H1 (cell line): ENCODE data around the gene KCNE4. TPM values are rescaled to one million over a fixed set of nuclear protein-coding genes. Genes with fewer than 3 reads are reported as not detected.

Source experiments
- CHD7 ChIP-seq: fragments of 300-600 bp; sonication (generic); IDR thresholded peaks from 2 replicates; pipeline ENCODE4 v1.7.1; 2012; ENCODE audit warnings: low read length, moderate library complexity, mild to moderate bottlenecking, inconsistent platforms; ENCODE audit not compliant: insufficient replicate concordance
- RXRA ChIP-seq: IDR thresholded peaks from 2 replicates; pipeline ENCODE4 v1.6.1; 2011; ENCODE audit warnings: low read depth, mild to moderate bottlenecking, low read length, moderate library complexity; ENCODE audit not compliant: insufficient read depth
- polyA plus RNA-seq, 7 experiments: library from polyadenylated mRNA; depleted of rRNA in 3 of 7; stranded (reverse) in 5 of 7; unstranded in 2 of 7; fragments of >200 nt in 5 of 7; fragments of 200-250 nt in 2 of 7; gene quantifications; 1 replicate in 5 of 7; 2 replicates in 1 of 7; 4 replicates in 1 of 7; pipeline versions ENCODE4 v1.2.1 to v1.2.3, GENCODE V29; 2011 to 2013; ENCODE audit warnings: missing spikeins in 2 of 7, mixed read lengths in 2 of 7
- total RNA-seq: library from RNA; stranded (reverse); fragmentation: NEBNext Ultra II Directional; extraction: Animal tissue kit (Norgen Biotek cat#: 25700); gene quantifications from 2 replicates; pipeline ENCODE4 v1.2.1, GENCODE V29; 2021

The KCNE4 gene
- total and polyA plus RNA-seq, 2 of the 8 experiments (the other 6 are each of a cell fraction or from before 2014, with no cell fraction given) = 0.08 to 0.09 TPM

DNA sequence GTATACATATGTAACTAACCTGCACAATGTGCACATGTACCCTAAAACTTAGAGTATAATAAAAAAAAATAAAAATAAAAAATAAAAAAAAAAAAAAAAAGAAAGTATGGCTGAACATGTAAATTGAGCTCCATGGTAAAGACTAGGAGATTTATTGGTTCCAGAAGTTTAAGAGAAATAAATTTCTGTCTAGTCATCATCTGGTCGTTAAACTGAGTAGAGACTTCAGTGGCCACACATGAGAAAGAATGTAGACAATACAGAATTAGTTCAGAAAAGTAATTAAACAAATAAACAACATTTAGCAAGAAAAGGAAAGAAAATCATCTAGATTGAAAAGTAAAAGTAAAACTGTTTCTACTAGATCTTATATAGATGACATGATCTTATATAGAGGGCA, 12.4 kb upstream of the KCNE4 start (continued):
- no peak for TF ChIP-seq CHD7
- no peak for TF ChIP-seq RXRA
